GM23338 (cell line): ENCODE results near the gene B3GNT4. TPM values are rescaled to one million over a fixed set of nuclear protein-coding genes. Genes with fewer than 3 reads are reported as not detected.

ENCODE experiments used
- ATAC-seq: fragments of 200-7000 bp; cut with Tn5 transposase; 3 replicates; pipeline ENCODE4 v1.9.1; 2020
- DNase-seq: peaks from one replicate; pipeline ENCODE4 v3.0.0-alpha.2; 2015; ENCODE audit warnings: low spot score
- H2AFZ ChIP-seq: fragments of 200-600 bp; sonication (generic); 2 replicates; pipeline ENCODE4 v1.8.0; 2016; ENCODE audit warnings: antibody characterized with exemption, mild to moderate bottlenecking, moderate library complexity
- H3F3A ChIP-seq: fragments of 200-600 bp; sonication (generic); replicated peaks from 2 replicates; pipeline ENCODE4 v1.8.0; 2017; ENCODE audit warnings: antibody characterized with exemption, mixed run types, low read depth
- H3K27ac ChIP-seq: fragments of 200-600 bp; sonication (generic); 2 replicates; pipeline ENCODE4 v1.6.1; 2016; ENCODE audit warnings: low read depth
- H3K27me3 ChIP-seq: fragments of 200-600 bp; sonication (generic); 2 replicates; pipeline ENCODE4 v1.8.0; 2016; ENCODE audit warnings: mild to moderate bottlenecking, mixed run types, moderate library complexity; ENCODE audit not compliant: insufficient read depth
- H3K36me3 ChIP-seq: fragments of 200-600 bp; sonication (generic); 2 replicates; pipeline ENCODE4 v1.8.0; 2016; ENCODE audit warnings: mild to moderate bottlenecking; ENCODE audit not compliant: insufficient read depth
- H3K4me1 ChIP-seq: fragments of 200-600 bp; sonication (generic); 2 replicates; pipeline ENCODE4 v1.8.0; 2016; ENCODE audit warnings: mild to moderate bottlenecking, moderate library complexity; ENCODE audit not compliant: insufficient read depth
- H3K4me2 ChIP-seq: fragments of 200-600 bp; sonication (generic); 2 replicates; pipeline ENCODE4 v1.7.1; 2017; ENCODE audit warnings: mixed run types
- H3K4me3 ChIP-seq: fragments of 200-600 bp; sonication (generic); 2 replicates; pipeline ENCODE4 v1.6.1; 2016; ENCODE audit warnings: mixed run types
- H3K79me2 ChIP-seq: fragments of 200-600 bp; sonication (generic); replicated peaks from 2 replicates; pipeline ENCODE4 v1.8.0; 2017; ENCODE audit warnings: mild to moderate bottlenecking; ENCODE audit not compliant: insufficient read depth
- H3K9me2 ChIP-seq: fragments of 200-600 bp; sonication (generic); 2 replicates; pipeline ENCODE4 v1.8.0; 2017; ENCODE audit not compliant: insufficient read depth
- H4K20me1 ChIP-seq: fragments of 200-600 bp; sonication (generic); replicated peaks from 2 replicates; pipeline ENCODE4 v1.8.0; 2017; ENCODE audit warnings: mild to moderate bottlenecking; ENCODE audit not compliant: insufficient read depth
- H3K27ac Mint-ChIP-seq: 2 replicates; pipeline ENCODE4 v1.8.0; 2020; ENCODE audit warnings: inconsistent platforms, mild to moderate bottlenecking, moderate library complexity, mixed read lengths
- H3K27me3 Mint-ChIP-seq: 3 replicates; pipeline ENCODE4 v1.8.0; 2022; ENCODE audit warnings: low read depth, mild to moderate bottlenecking, moderate library complexity, mixed read lengths, inconsistent platforms; ENCODE audit not compliant: insufficient read depth, poor library complexity
- H3K36me3 Mint-ChIP-seq: 3 replicates; pipeline ENCODE4 v1.8.0; 2021; ENCODE audit warnings: low read depth, mild to moderate bottlenecking, inconsistent platforms, moderate library complexity, mixed read lengths
- H3K4me1 Mint-ChIP-seq: 3 replicates; pipeline ENCODE4 v1.8.0; 2020; ENCODE audit warnings: mild to moderate bottlenecking, inconsistent platforms, mixed read lengths
- H3K4me3 Mint-ChIP-seq: 3 replicates; pipeline ENCODE4 v1.8.0; 2021; ENCODE audit warnings: moderate library complexity, mild to moderate bottlenecking, inconsistent platforms, mixed read lengths
- H3K9me3 Mint-ChIP-seq: 3 replicates; pipeline ENCODE4 v1.8.0; 2020; ENCODE audit warnings: moderate library complexity, mild to moderate bottlenecking, inconsistent platforms, mixed read lengths
- EZH2 ChIP-seq: fragments of 200-600 bp; sonication (generic); IDR thresholded peaks from one replicate; pipeline ENCODE4 v1.8.0; 2017; ENCODE audit warnings: antibody characterized with exemption, mild to moderate bottlenecking, low read depth; ENCODE audit not compliant: unreplicated experiment
- EZH2phosphoT487 ChIP-seq: fragments of 200-600 bp; sonication (generic); IDR thresholded peaks from one replicate; pipeline ENCODE4 v1.8.1; 2018; ENCODE audit warnings: antibody characterized with exemption; ENCODE audit not compliant: unreplicated experiment
- JUNB ChIP-seq: IDR thresholded peaks from one replicate; pipeline ENCODE4 v1.6.1; 2016; ENCODE audit warnings: antibody characterized with exemption; ENCODE audit not compliant: unreplicated experiment
- NANOG ChIP-seq: IDR thresholded peaks from 2 replicates; pipeline ENCODE4 v1.6.1; 2016; ENCODE audit warnings: antibody characterized with exemption, borderline replicate concordance
- POLR2AphosphoS5 ChIP-seq: IDR thresholded peaks from 2 replicates; pipeline ENCODE4 v1.6.1; 2016; ENCODE audit warnings: antibody characterized with exemption, low read depth
- STAT1 ChIP-seq: IDR thresholded peaks from one replicate; pipeline ENCODE4 v1.6.1; 2016; ENCODE audit warnings: antibody characterized with exemption; ENCODE audit not compliant: unreplicated experiment
- ZNF114 ChIP-seq: fragments of 250-450 bp; sonication (Bioruptor Pico); IDR thresholded peaks from 2 replicates; pipeline ENCODE4 v1.5.0; 2020; ENCODE audit warnings: mild to moderate bottlenecking, moderate library complexity
- ZNF331 ChIP-seq: fragments of 250-450 bp; sonication (Bioruptor Pico); IDR thresholded peaks from 2 replicates; pipeline ENCODE4 v1.5.0; 2020; ENCODE audit warnings: low read depth, mild to moderate bottlenecking, moderate library complexity
- polyA plus RNA-seq: library from polyadenylated mRNA; unstranded; fragments of >200 nt; fragmentation: Nextera tagmentation; extraction: Ambion mirVana; gene quantifications from 2 replicates; pipeline ENCODE4 v1.2.1, GENCODE V29; 2016
- total RNA-seq: library from RNA; depleted of rRNA; stranded (reverse); fragments of >200 nt; shearing (Covaris generic); gene quantifications from 2 replicates; pipeline ENCODE4 v1.2.3, GENCODE V29; 2014
- TF ChIP-seq, protein P1 (sequence below), 2 experiments: fragments of 200-600 bp in 1 of 2; sonication (generic) in 1 of 2; conservative IDR thresholded peaks; 2 replicates each; pipeline versions ENCODE4 v1.5.1 to v1.6.1; 2016 to 2017; ENCODE audit warnings: antibody characterized with exemption in 2 of 2, low read depth in 2 of 2, mild to moderate bottlenecking in 2 of 2, moderate library complexity in 1 of 2
- TF ChIP-seq, protein P2 (sequence below): IDR thresholded peaks from 2 replicates; pipeline ENCODE4 v1.6.1; 2016; ENCODE audit warnings: antibody characterized with exemption

B3GNT4 gene
- total and polyA plus RNA-seq, 2 experiments from 2014 or later, result 0.80 to 1.8 TPM

DNA sequence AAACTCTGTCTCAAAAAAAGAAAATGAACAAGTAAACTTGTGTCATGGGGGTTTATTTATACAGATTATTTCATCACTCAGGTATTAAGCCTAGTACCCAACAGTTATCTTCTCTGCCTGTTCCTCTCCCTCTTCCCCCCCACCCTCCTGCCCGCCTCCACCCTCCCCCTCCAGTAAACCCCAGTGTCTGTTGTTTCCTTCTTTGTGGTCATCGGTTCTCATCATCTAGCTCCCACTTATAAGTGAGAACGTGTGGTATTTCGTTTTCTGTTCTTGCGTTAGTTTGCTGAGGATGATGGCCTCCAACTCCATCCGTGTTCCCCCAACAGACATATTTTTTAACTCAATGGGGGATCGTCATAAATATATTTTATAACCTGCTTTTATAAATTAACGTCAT is 41.8 kb upstream of the B3GNT4 start (continued):
- TF ChIP-seq, protein P1, sequence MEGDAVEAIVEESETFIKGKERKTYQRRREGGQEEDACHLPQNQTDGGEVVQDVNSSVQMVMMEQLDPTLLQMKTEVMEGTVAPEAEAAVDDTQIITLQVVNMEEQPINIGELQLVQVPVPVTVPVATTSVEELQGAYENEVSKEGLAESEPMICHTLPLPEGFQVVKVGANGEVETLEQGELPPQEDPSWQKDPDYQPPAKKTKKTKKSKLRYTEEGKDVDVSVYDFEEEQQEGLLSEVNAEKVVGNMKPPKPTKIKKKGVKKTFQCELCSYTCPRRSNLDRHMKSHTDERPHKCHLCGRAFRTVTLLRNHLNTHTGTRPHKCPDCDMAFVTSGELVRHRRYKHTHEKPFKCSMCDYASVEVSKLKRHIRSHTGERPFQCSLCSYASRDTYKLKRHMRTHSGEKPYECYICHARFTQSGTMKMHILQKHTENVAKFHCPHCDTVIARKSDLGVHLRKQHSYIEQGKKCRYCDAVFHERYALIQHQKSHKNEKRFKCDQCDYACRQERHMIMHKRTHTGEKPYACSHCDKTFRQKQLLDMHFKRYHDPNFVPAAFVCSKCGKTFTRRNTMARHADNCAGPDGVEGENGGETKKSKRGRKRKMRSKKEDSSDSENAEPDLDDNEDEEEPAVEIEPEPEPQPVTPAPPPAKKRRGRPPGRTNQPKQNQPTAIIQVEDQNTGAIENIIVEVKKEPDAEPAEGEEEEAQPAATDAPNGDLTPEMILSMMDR (conservative IDR thresholded peaks at IDR 0.05; ENCODE audit: low read depth in 2 of 2), result no peak

DNA sequence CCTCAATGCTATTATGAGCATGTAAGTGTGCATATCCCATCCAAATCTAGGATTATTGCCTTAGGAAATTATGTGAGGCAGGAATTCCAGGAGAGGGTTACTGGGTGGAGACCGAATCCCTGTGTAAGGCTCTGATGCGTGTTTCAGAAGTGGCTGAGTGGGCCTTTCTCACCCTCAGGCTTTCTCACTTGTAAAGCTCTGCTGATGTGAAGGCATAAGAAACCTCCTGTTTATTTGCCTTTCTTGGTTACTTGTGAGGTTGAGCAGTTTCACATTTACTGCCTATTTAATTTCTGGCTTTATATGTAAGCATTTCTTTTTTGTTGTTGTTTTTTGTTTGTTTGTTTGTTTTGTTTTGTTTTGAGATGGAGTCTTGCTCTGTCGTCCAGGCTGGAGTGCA is 40.5 kb upstream of the B3GNT4 start:
- Histone ChIP-seq H3K27me3 (no peaks in the 10 kb centered on the region), H3K27ac (no peak overlapping the region), H3K4me2 (no peak overlapping the region), H2AFZ (no peak overlapping the region), H3K36me3 (no peaks in the 10 kb centered on the region), H4K20me1 (no peaks in the 10 kb centered on the region), H3K9me2 (no peaks in the 10 kb centered on the region), H3K79me2 (no peaks in the 10 kb centered on the region), H3K4me3 (no peak overlapping the region), H3F3A (no peaks in the 10 kb centered on the region), H3K4me1 (no peaks in the 10 kb centered on the region)
- H3K4me3 Mint-ChIP-seq, result no peak overlapping the region
- TF ChIP-seq, protein P2, sequence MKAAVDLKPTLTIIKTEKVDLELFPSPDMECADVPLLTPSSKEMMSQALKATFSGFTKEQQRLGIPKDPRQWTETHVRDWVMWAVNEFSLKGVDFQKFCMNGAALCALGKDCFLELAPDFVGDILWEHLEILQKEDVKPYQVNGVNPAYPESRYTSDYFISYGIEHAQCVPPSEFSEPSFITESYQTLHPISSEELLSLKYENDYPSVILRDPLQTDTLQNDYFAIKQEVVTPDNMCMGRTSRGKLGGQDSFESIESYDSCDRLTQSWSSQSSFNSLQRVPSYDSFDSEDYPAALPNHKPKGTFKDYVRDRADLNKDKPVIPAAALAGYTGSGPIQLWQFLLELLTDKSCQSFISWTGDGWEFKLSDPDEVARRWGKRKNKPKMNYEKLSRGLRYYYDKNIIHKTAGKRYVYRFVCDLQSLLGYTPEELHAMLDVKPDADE, result no peak
- TF ChIP-seq ZNF331 (CRISPR knock-in tag) (no peak), EZH2 (no peak), NANOG (no peak), POLR2AphosphoS5 (no peak), JUNB (no peak), STAT1 (no peak), ZNF114 (CRISPR knock-in tag) (no peak)
- H3K4me1 Mint-ChIP-seq, result no peaks in the 10 kb centered on the region
- no peak overlapping the region for H3K27ac Mint-ChIP-seq
- no peaks in the 10 kb centered on the region for H3K36me3 Mint-ChIP-seq
- DNase-seq (no peak), ATAC-seq (no peak)
- H3K9me3 Mint-ChIP-seq, result no peaks in the 10 kb centered on the region
- H3K27me3 Mint-ChIP-seq, result no peaks in the 10 kb centered on the region

DNA sequence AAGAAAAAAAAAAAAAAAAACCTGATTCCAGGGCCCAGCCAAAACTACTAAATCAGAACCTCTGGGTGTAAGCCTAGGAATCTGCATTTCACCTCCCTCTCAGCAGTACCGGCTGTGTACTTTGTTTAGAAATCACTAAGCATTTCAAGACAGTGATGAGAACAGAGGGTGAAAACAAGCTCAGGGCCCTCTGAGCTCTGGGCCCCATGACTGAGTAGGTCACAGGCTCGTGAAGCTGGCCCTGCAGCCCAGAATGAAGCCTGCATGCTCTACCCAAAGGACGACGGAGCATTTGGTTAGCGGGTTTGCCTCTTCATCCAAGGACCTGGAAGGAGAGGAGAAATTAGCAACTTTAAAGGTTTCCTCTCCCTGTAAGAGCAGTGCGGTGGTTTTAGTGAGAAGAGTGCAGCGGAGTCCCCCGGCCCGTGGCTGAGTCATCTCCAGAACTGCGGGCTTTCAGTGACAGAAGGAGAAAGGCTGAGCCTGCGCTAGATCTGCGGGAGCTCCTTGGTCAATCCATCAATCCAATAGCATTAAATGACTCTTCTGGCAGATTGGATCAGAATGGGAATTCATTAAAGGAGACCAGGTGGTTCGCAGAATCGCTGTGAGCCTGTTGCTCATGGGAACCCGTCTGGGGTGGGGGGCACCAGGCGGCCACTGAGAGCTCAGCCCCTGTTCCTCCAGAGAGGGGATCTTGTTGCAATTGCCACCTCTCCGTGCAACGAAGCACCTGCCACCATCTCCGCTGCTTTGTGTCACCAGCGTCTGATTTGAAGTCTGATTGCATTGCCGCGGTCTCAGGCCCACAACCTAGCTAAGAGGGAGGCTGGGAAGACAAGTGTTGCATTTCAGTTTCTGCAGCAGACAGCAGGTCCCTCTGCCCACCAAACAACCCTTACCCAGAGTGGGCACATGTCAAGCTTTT is 36.8 kb upstream of the B3GNT4 start:
- Mint-ChIP-seq H3K9me3 (no peaks in the 10 kb centered on the region), H3K4me1 (no peaks in the 10 kb centered on the region), H3K4me3 (no peak overlapping the region), H3K36me3 (no peaks in the 10 kb centered on the region), H3K27me3 (peaks cover 2% of the 10 kb centered on the region), H3K27ac (no peak overlapping the region)
- H4K20me1 ChIP-seq, result no peaks in the 10 kb centered on the region
- H3K36me3 ChIP-seq, result no peaks in the 10 kb centered on the region
- peak; percentile 36; the same call in 2 of the 3 replicates for ATAC-seq
- no peak overlapping the region for H3K27ac ChIP-seq
- H3K79me2 ChIP-seq, result no peaks in the 10 kb centered on the region
- H3K4me1 ChIP-seq, result no peaks in the 10 kb centered on the region
- peak overlapping the region; percentile 47; the same call in 1 of the 2 replicates for H2AFZ ChIP-seq
- H3K9me2 ChIP-seq, result no peaks in the 10 kb centered on the region
- H3K4me2 ChIP-seq, result no peak overlapping the region
- no peaks in the 10 kb centered on the region for H3F3A ChIP-seq
- DNase-seq, result no peak
- no peak overlapping the region for H3K4me3 ChIP-seq
- H3K27me3 ChIP-seq, result no peaks in the 10 kb centered on the region
- TF ChIP-seq, protein P2, result no peak
- TF ChIP-seq POLR2AphosphoS5 (no peak), EZH2phosphoT487 (no peak), STAT1 (no peak)
- TF ChIP-seq, protein P1 (conservative IDR thresholded peaks at IDR 0.05; ENCODE audit: low read depth in 2 of 2), result no peak
